H1 (cell line): ENCODE results near the gene UMAD1. TPM values are rescaled to one million over a fixed set of nuclear protein-coding genes. Genes with fewer than 3 reads are reported as not detected.

Experiments
- CTCF ChIA-PET: fragments of 300-600 bp; sonication (Branson Sonifier 250); formaldehyde crosslinking; loops from one replicate; lab custom pipeline; 2021; ENCODE audit not compliant: partially characterized antibody; lab: Charles Lee
- POLR2A ChIA-PET: fragments of 300-600 bp; sonication (Branson Sonifier 250); formaldehyde crosslinking; loops from one replicate; lab custom pipeline; 2021; ENCODE audit warnings: inconsistent platforms; ENCODE audit not compliant: partially characterized antibody; lab: Charles Lee
- DNase-seq, 2 experiments: peaks; one replicate each; pipeline versions ENCODE4 v3.0.0 to v3.0.0-alpha.2; 2010 to 2022; ENCODE audit warnings: low spot score in 2 of 2, low read depth in 1 of 2, mixed read lengths in 1 of 2
- FAIRE-seq: peaks from 2 replicates; lab custom pipeline; 2011; peaks lifted over from hg19 to GRCh38; lab: Jason Lieb, UNC
- H2AFZ ChIP-seq: 2 replicates; pipeline ENCODE4 v1.8.1; 2012; ENCODE audit warnings: low read length, inconsistent platforms
- H2AK5ac ChIP-seq: 2 replicates; pipeline ENCODE4 v1.6.1; 2013; ENCODE audit warnings: low read depth, low read length
- H2BK120ac ChIP-seq: replicated peaks from 2 replicates; pipeline ENCODE3; 2013; ENCODE audit warnings: low read depth, low read length, inconsistent platforms
- H2BK12ac ChIP-seq: 2 replicates; pipeline ENCODE4 v1.6.1; 2013; ENCODE audit warnings: low read depth, low read length
- H2BK15ac ChIP-seq: 2 replicates; pipeline ENCODE4 v1.6.1; 2013; ENCODE audit warnings: low read length
- H2BK20ac ChIP-seq: 2 replicates; pipeline ENCODE4 v1.6.1; 2013; ENCODE audit warnings: low read length
- H2BK5ac ChIP-seq: 2 replicates; pipeline ENCODE4 v1.6.1; 2013; ENCODE audit warnings: low read depth, low read length
- H3K14ac ChIP-seq: 2 replicates; pipeline ENCODE4 v1.6.1; 2013; ENCODE audit warnings: inconsistent platforms; ENCODE audit not compliant: insufficient read length
- H3K18ac ChIP-seq: 2 replicates; pipeline ENCODE4 v1.6.1; 2013; ENCODE audit warnings: low read length; ENCODE audit errors: extremely low read depth
- H3K23ac ChIP-seq: 2 replicates; pipeline ENCODE4 v1.6.1; 2013; ENCODE audit warnings: inconsistent platforms; ENCODE audit not compliant: insufficient read length
- H3K23me2 ChIP-seq: 2 replicates; pipeline ENCODE4 v1.6.1; 2013; ENCODE audit warnings: low read depth, low read length
- H3K27ac ChIP-seq: 2 replicates; pipeline ENCODE4 v1.6.1; 2011; ENCODE audit warnings: low read depth, low read length, inconsistent platforms
- H3K27me3 ChIP-seq, 4 experiments: replicated peaks in 1 of 4; 1 replicate in 1 of 4; 2 replicates in 3 of 4; pipeline versions ENCODE4 v1.6.1 to v1.8.1; 2011 to 2013; ENCODE audit warnings: low read length in 3 of 4, mild to moderate bottlenecking in 3 of 4, inconsistent platforms in 2 of 4, mixed read lengths in 2 of 4, moderate library complexity in 1 of 4; ENCODE audit not compliant: control insufficient read depth in 3 of 4, insufficient read depth in 3 of 4; ENCODE audit errors: extremely low read depth in 1 of 4
- H3K36me3 ChIP-seq, 4 experiments: 2 replicates each; pipeline versions ENCODE4 v1.6.1 to v1.8.1; 2011 to 2013; ENCODE audit warnings: mild to moderate bottlenecking in 4 of 4, low read length in 3 of 4, moderate library complexity in 2 of 4, control low read depth in 1 of 4, inconsistent platforms in 1 of 4; ENCODE audit not compliant: insufficient read depth in 4 of 4, control insufficient read depth in 2 of 4
- H3K4ac ChIP-seq: replicated peaks from 2 replicates; pipeline ENCODE3; 2013; ENCODE audit warnings: low read length, low read depth, mixed read lengths, inconsistent platforms; ENCODE audit not compliant: insufficient read length
- H3K4me1 ChIP-seq, 4 experiments: replicated peaks in 1 of 4; 1 replicate in 1 of 4; 2 replicates in 3 of 4; pipeline versions ENCODE4 v1.6.1 to v1.8.1; 2011 to 2013; ENCODE audit warnings: low read length in 3 of 4, inconsistent platforms in 2 of 4, mixed read lengths in 1 of 4; ENCODE audit not compliant: insufficient read depth in 4 of 4, control insufficient read depth in 3 of 4
- H3K4me2 ChIP-seq, 2 experiments: 2 replicates each; pipeline versions ENCODE4 v1.6.1 to v1.8.1; 2011 to 2013; ENCODE audit warnings: low read depth in 2 of 2, low read length in 2 of 2, control low read depth in 1 of 2, inconsistent platforms in 1 of 2, mild to moderate bottlenecking in 1 of 2; ENCODE audit not compliant: insufficient read depth in 1 of 2
- H3K4me3 ChIP-seq, 4 experiments: fragments of 200-600, 300-600 bp in 1 of 4; sonication (generic), shearing (Covaris generic), sonication (Bioruptor Twin) in 1 of 4; 2 replicates each; pipeline versions ENCODE4 v1.5.1 to v1.8.1; 2011 to 2016; ENCODE audit warnings: low read length in 4 of 4, low read depth in 3 of 4, control low read depth in 2 of 4, inconsistent platforms in 2 of 4, mild to moderate bottlenecking in 2 of 4, mixed read lengths in 1 of 4, moderate library complexity in 1 of 4; ENCODE audit not compliant: insufficient read depth in 2 of 4; ENCODE audit errors: extremely low read depth in 1 of 4
- H3K56ac ChIP-seq: replicated peaks from 2 replicates; pipeline ENCODE3; 2013; ENCODE audit warnings: low read depth, mild to moderate bottlenecking, mixed read lengths, low read length, inconsistent platforms; ENCODE audit not compliant: insufficient read length
- H3K79me1 ChIP-seq: 2 replicates; pipeline ENCODE4 v1.6.1; 2013; ENCODE audit warnings: low read depth, low read length, control low read depth
- H3K79me2 ChIP-seq, 2 experiments: 2 replicates each; pipeline versions ENCODE4 v1.6.1 to v1.8.1; 2012 to 2013; ENCODE audit warnings: low read length in 2 of 2, mild to moderate bottlenecking in 2 of 2, inconsistent platforms in 1 of 2; ENCODE audit not compliant: insufficient read depth in 2 of 2, control insufficient read depth in 1 of 2
- H3K9ac ChIP-seq, 4 experiments: replicated peaks in 1 of 4; 1 replicate in 1 of 4; 2 replicates in 3 of 4; pipeline versions ENCODE4 v1.6.1 to v1.8.1; 2011 to 2013; ENCODE audit warnings: low read depth in 3 of 4, low read length in 3 of 4, control low read depth in 2 of 4, mild to moderate bottlenecking in 2 of 4, moderate library complexity in 2 of 4, inconsistent platforms in 1 of 4; ENCODE audit errors: extremely low read depth in 1 of 4
- H3K9me3 ChIP-seq, 2 experiments: 2 replicates each; pipeline versions ENCODE4 v1.6.1 to v1.8.1; 2012 to 2013; ENCODE audit warnings: mild to moderate bottlenecking in 2 of 2, moderate library complexity in 2 of 2, control low read depth in 1 of 2, inconsistent platforms in 1 of 2, low read depth in 1 of 2, low read length in 1 of 2, mixed read lengths in 1 of 2; ENCODE audit not compliant: insufficient read depth in 2 of 2
- H4K20me1 ChIP-seq, 2 experiments: replicated peaks in 1 of 2; 2 replicates each; pipeline versions ENCODE3 to v1.8.1; 2011 to 2013; ENCODE audit warnings: inconsistent platforms in 2 of 2, low read length in 2 of 2, mild to moderate bottlenecking in 1 of 2; ENCODE audit not compliant: insufficient read depth in 2 of 2, control insufficient read depth in 1 of 2
- H4K5ac ChIP-seq: 2 replicates; pipeline ENCODE4 v1.6.1; 2013; ENCODE audit warnings: low read length, low read depth, mixed read lengths, inconsistent platforms; ENCODE audit not compliant: insufficient read length
- H4K8ac ChIP-seq: 2 replicates; pipeline ENCODE4 v1.8.0; 2013; ENCODE audit warnings: mild to moderate bottlenecking, moderate library complexity, low read length, inconsistent platforms; ENCODE audit not compliant: insufficient read depth; ENCODE audit errors: extremely low read depth
- H4K91ac ChIP-seq: replicated peaks from 2 replicates; pipeline ENCODE3; 2013; ENCODE audit warnings: low read length, mixed read lengths, inconsistent platforms; ENCODE audit not compliant: insufficient read length
- CEBPB ChIP-seq: IDR thresholded peaks from 2 replicates; pipeline ENCODE4 v1.6.1; 2012; ENCODE audit warnings: low read depth, low read length
- CREB1 ChIP-seq: IDR thresholded peaks from 2 replicates; pipeline ENCODE4 v1.6.1; 2012; ENCODE audit warnings: inconsistent platforms
- EZH2 ChIP-seq: fragments of 200-600 bp; sonication (generic); IDR thresholded peaks from 2 replicates; pipeline ENCODE4 v1.7.1; 2012; ENCODE audit warnings: low read depth, mild to moderate bottlenecking, moderate library complexity, low read length, inconsistent platforms; ENCODE audit not compliant: severe bottlenecking
- GTF2F1 ChIP-seq: IDR thresholded peaks from 2 replicates; pipeline ENCODE4 v1.6.1; 2012; ENCODE audit warnings: low read depth, low read length, improper control_type of control experiment, borderline replicate concordance
- HDAC6 ChIP-seq: IDR thresholded peaks from one replicate; pipeline ENCODE4 v1.7.1; 2012; ENCODE audit warnings: low read depth, mild to moderate bottlenecking, inconsistent platforms, low read length, moderate library complexity
- KDM1A ChIP-seq: fragments of 200-600, 300-600 bp; sonication (generic); IDR thresholded peaks from 2 replicates; pipeline ENCODE4 v1.7.1; 2016; ENCODE audit warnings: mild to moderate bottlenecking, low read length, borderline replicate concordance
- MAFK ChIP-seq: IDR thresholded peaks from 2 replicates; pipeline ENCODE4 v1.6.1; 2012; ENCODE audit warnings: low read depth, mild to moderate bottlenecking, improper control_type of control experiment, low read length
- PHF8 ChIP-seq: fragments of 200-600 bp; sonication (generic); conservative IDR thresholded peaks from 2 replicates; pipeline ENCODE4 v1.7.1; 2012; ENCODE audit warnings: low read depth, mild to moderate bottlenecking, inconsistent platforms, low read length, moderate library complexity
- RFX5 ChIP-seq: IDR thresholded peaks from 2 replicates; pipeline ENCODE4 v1.6.1; 2011; ENCODE audit warnings: low read depth, low read length, improper control_type of control experiment, borderline replicate concordance
- SAP30 ChIP-seq: fragments of 300-600 bp; sonication (generic); IDR thresholded peaks from 2 replicates; pipeline ENCODE4 v1.7.1; 2012; ENCODE audit warnings: low read length, moderate library complexity, mild to moderate bottlenecking, inconsistent platforms; ENCODE audit not compliant: insufficient read depth, insufficient replicate concordance
- SP2 ChIP-seq: IDR thresholded peaks from 2 replicates; pipeline ENCODE4 v1.6.1; 2012; ENCODE audit warnings: mild to moderate bottlenecking, low read length, inconsistent platforms
- ZNF274 ChIP-seq: IDR thresholded peaks from 2 replicates; pipeline ENCODE4 v1.7.0; 2012; ENCODE audit warnings: low read length, borderline replicate concordance; ENCODE audit errors: extremely low read depth
- WGBS, 2 experiments: shearing (Covaris generic) in 1 of 2; methylation state at CpG; one replicate each; pipeline versions ENCODE4 v1.1.6 to v1.1.7; 2013 to 2015; ENCODE audit warnings: low lambda C conversion rate in 2 of 2, mixed read lengths in 2 of 2, inconsistent platforms in 1 of 2, low coverage in 1 of 2, missing lambda C conversion rate in 1 of 2; ENCODE audit not compliant: insufficient replicate concordance in 2 of 2, insufficient coverage in 1 of 2, insufficient read length in 1 of 2; ENCODE audit errors: extremely low coverage in 1 of 2, missing lambda C conversion rate in 1 of 2; 5-methylcytosine and 5-hydroxymethylcytosine counted together
- polyA plus RNA-seq, 7 experiments: library from polyadenylated mRNA; depleted of rRNA in 3 of 7; stranded (reverse) in 5 of 7; unstranded in 2 of 7; fragments of >200 nt in 5 of 7; fragments of 200-250 nt in 2 of 7; gene quantifications; 1 replicate in 5 of 7; 2 replicates in 1 of 7; 4 replicates in 1 of 7; pipeline versions ENCODE4 v1.2.1 to v1.2.3, GENCODE V29; 2011 to 2013; ENCODE audit warnings: missing spikeins in 2 of 7, mixed read lengths in 2 of 7
- total RNA-seq: library from RNA; stranded (reverse); fragmentation: NEBNext Ultra II Directional; extraction: Animal tissue kit (Norgen Biotek cat#: 25700); gene quantifications from 2 replicates; pipeline ENCODE4 v1.2.1, GENCODE V29; 2021
- TF ChIP-seq, protein P1 (sequence below): IDR thresholded peaks from 2 replicates; pipeline ENCODE4 v1.6.1; 2012; ENCODE audit warnings: inconsistent platforms

Gene UMAD1
- total and polyA plus RNA-seq, 2 of the 8 experiments (the other 6 are each of a cell fraction or from before 2014, with no cell fraction given): 10.4 to 12.3 TPM

DNA sequence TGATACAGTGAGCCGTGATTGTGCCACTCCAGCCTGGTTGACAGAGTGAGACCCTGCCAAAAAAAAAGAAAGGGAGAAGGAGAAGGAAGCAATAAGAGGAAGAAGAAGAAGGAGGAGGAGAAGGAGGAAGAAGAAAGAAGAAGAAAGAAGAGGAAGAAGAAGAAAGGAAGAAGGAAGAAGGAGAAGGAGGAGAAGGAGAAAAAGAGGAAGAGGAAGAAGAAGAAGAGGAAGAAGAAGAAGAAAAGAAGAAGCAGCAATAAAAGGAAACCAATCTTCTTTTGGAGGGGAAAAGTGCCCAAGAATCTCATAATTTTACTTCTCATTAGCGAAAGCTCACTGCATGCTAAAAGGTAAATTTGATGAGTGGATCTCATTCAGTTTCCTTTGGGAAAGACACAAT lies 242.3 kb downstream of the UMAD1 start:
- ChIA-PET CTCF (interaction anchor here (1.2 to 2.4 kb wide), 2 partner anchors 36 to 153 kb away, joined by 3 to 5 read pairs; no protein-coding TSS in a partner anchor), POLR2A (interaction anchor here (0.7 kb wide), 1 partner anchor 11 kb away, joined by 4 read pairs; no protein-coding TSS in a partner anchor)
- H3K4me3 ChIP-seq: no peak overlapping the region
- H3K4me1 ChIP-seq: no peaks in the 10 kb centered on the region
- no peak overlapping the region for H4K5ac ChIP-seq
- H3K79me1 ChIP-seq: no peaks in the 10 kb centered on the region
- DNase-seq (no peak), FAIRE-seq (no peak)
- H4K91ac ChIP-seq: no peak overlapping the region
- H3K27ac ChIP-seq: no peak overlapping the region
- no peaks in the 10 kb centered on the region; a peak in 1 of 7 replicates for H3K27me3 ChIP-seq
- no peak overlapping the region for H4K8ac ChIP-seq
- no peak overlapping the region for H2AK5ac ChIP-seq
- no peak overlapping the region for H2BK20ac ChIP-seq
- no peak overlapping the region for H3K4me2 ChIP-seq
- 96% methylated on average over 2 of the region's 2 CpGs; no CpG with 5 or more reads in 1 of the 2 experiments for WGBS, 2 experiments
- H2AFZ ChIP-seq: no peak overlapping the region
- no peak overlapping the region for H2BK5ac ChIP-seq
- no peak overlapping the region for H2BK12ac ChIP-seq
- no peaks in the 10 kb centered on the region for H4K20me1 ChIP-seq
- H2BK15ac ChIP-seq: no peak overlapping the region
- no peak overlapping the region for H3K56ac ChIP-seq
- no peak overlapping the region for H3K4ac ChIP-seq
- no peak overlapping the region for H3K14ac ChIP-seq
- H3K18ac ChIP-seq: no peak overlapping the region
- no peak overlapping the region for H3K23ac ChIP-seq
- H3K9ac ChIP-seq: no peak overlapping the region
- H3K9me3 ChIP-seq: no peaks in the 10 kb centered on the region
- H3K23me2 ChIP-seq: no peaks in the 10 kb centered on the region
- no peaks in the 10 kb centered on the region for H3K36me3 ChIP-seq
- H3K79me2 ChIP-seq: no peaks in the 10 kb centered on the region
- H2BK120ac ChIP-seq: no peak overlapping the region
- TF ChIP-seq GTF2F1 (no peak), SP2 (no peak), CEBPB (no peak), RFX5 (no peak), EZH2 (no peak), HDAC6 (no peak), MAFK (no peak), CREB1 (no peak), SAP30 (no peak), PHF8 (no peak), KDM1A (no peak), ZNF274 (no peak)
- TF ChIP-seq, protein P1, sequence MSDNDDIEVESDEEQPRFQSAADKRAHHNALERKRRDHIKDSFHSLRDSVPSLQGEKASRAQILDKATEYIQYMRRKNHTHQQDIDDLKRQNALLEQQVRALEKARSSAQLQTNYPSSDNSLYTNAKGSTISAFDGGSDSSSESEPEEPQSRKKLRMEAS: no peak
